Measurements from ENCODE around the gene RARA. TPM values are rescaled to one million over a fixed set of nuclear protein-coding genes. Genes with fewer than 3 reads are reported as not detected.
"Not testable (repeated sequence)": the region's sequence is repeated elsewhere in the genome, so short reads cannot be mapped to it uniquely, and the experiment has no call there.

Gene RARA
- total RNA-seq, 1 experiment from 2014 or later = 25.4 TPM

DNA sequence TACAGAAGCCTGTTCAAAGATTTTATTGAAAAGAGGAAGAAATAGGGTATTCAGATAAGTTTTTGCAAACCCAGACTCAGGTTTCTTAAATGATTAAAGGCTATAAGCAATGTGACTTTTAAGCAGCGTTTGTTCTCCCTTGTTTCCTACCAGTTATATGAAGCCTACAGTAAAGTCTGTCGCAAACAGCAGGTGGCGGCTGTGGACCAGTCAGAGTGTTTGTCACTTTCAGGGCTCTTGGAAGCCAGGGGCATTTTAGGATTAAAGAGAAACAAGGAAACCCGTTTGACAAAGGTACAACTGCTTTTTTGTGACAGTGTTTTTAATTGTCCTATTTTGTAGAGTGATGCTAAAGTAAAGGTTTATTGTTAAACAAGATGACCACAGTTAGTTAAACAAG is 7.7 kb upstream of the RARA start:
- no TSS peak for BruUV-seq (replicated peaks)
- TF ChIP-seq EZH2 (IDR thresholded peaks at IDR 0.05; ENCODE audit: borderline replicate concordance, low read depth, low read length, poor library complexity, severe bottlenecking) = no peak
- TF ChIP-seq, protein P1, sequence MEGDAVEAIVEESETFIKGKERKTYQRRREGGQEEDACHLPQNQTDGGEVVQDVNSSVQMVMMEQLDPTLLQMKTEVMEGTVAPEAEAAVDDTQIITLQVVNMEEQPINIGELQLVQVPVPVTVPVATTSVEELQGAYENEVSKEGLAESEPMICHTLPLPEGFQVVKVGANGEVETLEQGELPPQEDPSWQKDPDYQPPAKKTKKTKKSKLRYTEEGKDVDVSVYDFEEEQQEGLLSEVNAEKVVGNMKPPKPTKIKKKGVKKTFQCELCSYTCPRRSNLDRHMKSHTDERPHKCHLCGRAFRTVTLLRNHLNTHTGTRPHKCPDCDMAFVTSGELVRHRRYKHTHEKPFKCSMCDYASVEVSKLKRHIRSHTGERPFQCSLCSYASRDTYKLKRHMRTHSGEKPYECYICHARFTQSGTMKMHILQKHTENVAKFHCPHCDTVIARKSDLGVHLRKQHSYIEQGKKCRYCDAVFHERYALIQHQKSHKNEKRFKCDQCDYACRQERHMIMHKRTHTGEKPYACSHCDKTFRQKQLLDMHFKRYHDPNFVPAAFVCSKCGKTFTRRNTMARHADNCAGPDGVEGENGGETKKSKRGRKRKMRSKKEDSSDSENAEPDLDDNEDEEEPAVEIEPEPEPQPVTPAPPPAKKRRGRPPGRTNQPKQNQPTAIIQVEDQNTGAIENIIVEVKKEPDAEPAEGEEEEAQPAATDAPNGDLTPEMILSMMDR (conservative IDR thresholded peaks at IDR 0.05; ENCODE audit: low read depth, low read length) = no peak
- ChIA-PET POLR2A (ENCODE audit: low non-redundant PET) (no interaction called here), CTCF (interaction anchor here (1.2 to 4.0 kb wide), 2 partner anchors 16 to 53 kb away, joined by 4 to 16 read pairs; no protein-coding TSS in a partner anchor)
- DNase-seq (ENCODE audit: low spot score) = no peak
- no peaks in the 10 kb centered on the region for H3K27me3 ChIP-seq (replicated peaks; ENCODE audit: insufficient read depth, low read depth, low read length, poor library complexity)
- H3K9me3 ChIP-seq (ENCODE audit: low read depth, low read length, poor library complexity, severe bottlenecking) = no peaks in the 10 kb centered on the region
- H3K4me1 ChIP-seq (ENCODE audit: insufficient read depth, low read length, poor library complexity, severe bottlenecking) = peaks cover 18% of the 10 kb centered on the region
- H3K4me3 ChIP-seq (ENCODE audit: low read depth, low read length, poor library complexity, severe bottlenecking) = no peak overlapping the region
- H3K36me3 ChIP-seq (ENCODE audit: insufficient read depth, low read length, poor library complexity, severe bottlenecking) = peaks cover 33% of the 10 kb centered on the region
- H3K27ac ChIP-seq (ENCODE audit: low read depth, low read length, poor library complexity, severe bottlenecking) = no peak overlapping the region
- intact Hi-C loops (cut with micrococcal nuclease; ENCODE audit: unreplicated experiment) = loop anchor here (10.0 kb wide), 1 partner anchor 113 kb away; the partner anchor contains the start of gene TOP2A

DNA sequence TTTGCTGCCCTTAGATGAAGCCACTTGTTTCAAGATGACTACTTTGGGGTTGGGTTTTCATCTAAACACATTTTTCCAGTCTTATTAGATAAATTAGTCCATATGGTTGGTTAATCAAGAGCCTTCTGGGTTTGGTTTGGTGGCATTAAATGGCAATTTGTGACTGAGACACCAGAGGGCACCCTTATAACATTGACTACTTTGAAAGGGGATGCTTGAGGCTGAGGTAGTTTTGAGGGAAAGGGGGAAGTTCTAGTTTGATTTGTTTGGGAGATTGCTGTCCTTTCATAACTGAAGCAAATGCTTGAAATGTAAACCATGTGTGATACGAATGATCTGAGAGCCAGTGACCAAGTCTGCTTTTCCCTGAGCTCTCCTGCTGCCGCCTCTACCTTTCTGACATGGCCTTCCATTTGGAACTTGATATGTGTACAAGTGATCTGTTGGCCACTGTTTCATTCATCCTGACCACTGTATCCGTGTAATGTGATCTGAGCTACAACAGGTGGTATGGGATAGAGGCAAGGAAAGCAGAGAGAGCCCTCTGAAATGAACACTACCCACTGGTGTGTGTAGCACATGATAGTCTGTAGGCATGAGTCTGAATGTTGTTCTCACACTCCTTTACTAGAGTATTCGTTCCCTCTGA is 5.8 kb upstream of the RARA start:
- intact Hi-C loops (cut with micrococcal nuclease; ENCODE audit: unreplicated experiment) = loop anchor here (1.0 to 10.0 kb wide), 2 partner anchors 52 to 112 kb away; partner anchors contain the start of gene TOP2A
- BruUV-seq (replicated peaks) = no TSS peak
- ChIA-PET CTCF (interaction anchor here (0.6 to 4.0 kb wide), 3 partner anchors 27 to 330 kb away, joined by 3 to 16 read pairs (median 12); no protein-coding TSS in a partner anchor), POLR2A (ENCODE audit: low non-redundant PET) (interaction anchor here (0.6 kb wide), 1 partner anchor 83 kb away, joined by 3 read pairs; no protein-coding TSS in a partner anchor)
- no peaks in the 10 kb centered on the region for H3K9me3 ChIP-seq (ENCODE audit: low read depth, low read length, poor library complexity, severe bottlenecking)
- peak; percentile 67 for DNase-seq (ENCODE audit: low spot score)
- peaks cover 35% of the 10 kb centered on the region for H3K4me1 ChIP-seq (ENCODE audit: insufficient read depth, low read length, poor library complexity, severe bottlenecking)
- peaks cover 24% of the 10 kb centered on the region for H3K36me3 ChIP-seq (ENCODE audit: insufficient read depth, low read length, poor library complexity, severe bottlenecking)
- H3K27ac ChIP-seq (ENCODE audit: low read depth, low read length, poor library complexity, severe bottlenecking) = no peak overlapping the region
- no peaks in the 10 kb centered on the region for H3K27me3 ChIP-seq (replicated peaks; ENCODE audit: insufficient read depth, low read depth, low read length, poor library complexity)
- TF ChIP-seq, protein P1 (conservative IDR thresholded peaks at IDR 0.05; ENCODE audit: low read depth, low read length) = peak; percentile 69
- TF ChIP-seq EZH2 (IDR thresholded peaks at IDR 0.05; ENCODE audit: borderline replicate concordance, low read depth, low read length, poor library complexity, severe bottlenecking) = no peak
- H3K4me3 ChIP-seq (ENCODE audit: low read depth, low read length, poor library complexity, severe bottlenecking) = no peak overlapping the region

DNA sequence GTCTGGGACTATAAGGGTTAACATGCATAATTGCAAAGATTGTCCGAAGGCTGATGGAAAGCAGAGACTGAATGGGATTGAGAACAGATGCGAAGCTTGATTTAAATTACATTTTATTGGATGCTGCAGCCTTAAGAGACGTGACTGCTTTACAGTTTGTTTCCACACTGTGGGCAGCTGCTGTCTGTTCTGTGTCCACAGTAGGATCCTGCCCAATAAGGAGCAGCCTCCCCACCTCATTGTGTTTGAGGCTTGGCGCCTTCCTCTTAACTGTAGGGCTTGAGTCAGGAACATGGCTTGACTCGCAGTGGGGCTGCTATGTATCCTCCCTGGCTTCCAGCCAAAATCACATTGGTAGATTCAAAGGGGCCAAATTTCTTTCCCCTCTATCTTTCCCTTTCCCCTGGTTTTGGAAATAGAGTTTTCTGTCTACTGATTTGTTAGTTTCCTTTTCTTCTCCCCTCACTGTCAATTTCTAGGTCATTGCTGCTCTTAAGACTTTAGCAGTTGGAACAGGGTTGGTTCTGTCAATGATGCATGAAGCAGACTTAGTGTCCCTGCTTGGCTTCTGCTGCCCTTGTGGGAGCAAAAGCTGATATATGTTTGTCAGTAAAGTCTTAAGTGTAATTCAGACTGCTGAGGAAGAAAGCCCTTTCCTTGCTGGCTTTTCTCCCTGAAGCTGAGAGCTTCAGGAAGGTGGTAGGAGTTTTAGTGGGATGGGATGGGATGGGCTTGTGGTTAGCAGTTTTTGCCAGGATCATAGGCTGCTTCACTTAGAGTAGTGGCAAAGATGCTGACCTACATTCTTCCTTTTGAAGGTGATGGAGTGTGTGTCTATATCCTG is 5.0 kb upstream of the RARA start:
- BruUV-seq (replicated peaks) = no TSS peak
- CTCF ChIA-PET = interaction anchor here (0.6 to 4.0 kb wide), 3 partner anchors 27 to 229 kb away, joined by 5 to 16 read pairs (median 12); no protein-coding TSS in a partner anchor

GRCh38 chr17:40304552-40304863 is 4.5 kb upstream of the RARA start:
- BruUV-seq (replicated peaks); DNase-seq (ENCODE audit: low spot score); H3K9me3 ChIP-seq (ENCODE audit: low read depth, low read length, poor library complexity, severe bottlenecking); POLR2A ChIA-PET (ENCODE audit: low non-redundant PET); H3K4me3 ChIP-seq (ENCODE audit: low read depth, low read length, poor library complexity, severe bottlenecking); H3K27me3 ChIP-seq (replicated peaks; ENCODE audit: insufficient read depth, low read depth, low read length, poor library complexity): not testable (repeated sequence)
- peaks cover 47% of the 10 kb centered on the region for H3K4me1 ChIP-seq (ENCODE audit: insufficient read depth, low read length, poor library complexity, severe bottlenecking)
- CTCF ChIA-PET = interaction anchor here (1.0 to 4.0 kb wide), 2 partner anchors 50 to 229 kb away, joined by 5 to 16 read pairs; no protein-coding TSS in a partner anchor
- H3K27ac ChIP-seq (ENCODE audit: low read depth, low read length, poor library complexity, severe bottlenecking) = peak overlapping the region; percentile 23
- peaks cover 21% of the 10 kb centered on the region for H3K36me3 ChIP-seq (ENCODE audit: insufficient read depth, low read length, poor library complexity, severe bottlenecking)
- intact Hi-C loops (cut with micrococcal nuclease; ENCODE audit: unreplicated experiment) = loop anchor here (10.0 kb wide), 1 partner anchor 110 kb away; the partner anchor contains the start of gene TOP2A

More for the DNA sequence above, 5.0 kb upstream of the RARA start:
- H3K27ac ChIP-seq (ENCODE audit: low read depth, low read length, poor library complexity, severe bottlenecking) = peak overlapping the region; percentile 23
- peaks cover 43% of the 10 kb centered on the region for H3K4me1 ChIP-seq (ENCODE audit: insufficient read depth, low read length, poor library complexity, severe bottlenecking)
- TF ChIP-seq, protein P1 (conservative IDR thresholded peaks at IDR 0.05; ENCODE audit: low read depth, low read length) = no peak
- no peak for TF ChIP-seq EZH2 (IDR thresholded peaks at IDR 0.05; ENCODE audit: borderline replicate concordance, low read depth, low read length, poor library complexity, severe bottlenecking)
- H3K36me3 ChIP-seq (ENCODE audit: insufficient read depth, low read length, poor library complexity, severe bottlenecking) = peaks cover 21% of the 10 kb centered on the region
- no peak for DNase-seq (ENCODE audit: low spot score)
- intact Hi-C loops (cut with micrococcal nuclease; ENCODE audit: unreplicated experiment) = loop anchor here (1.0 to 10.0 kb wide), 2 partner anchors 51 to 111 kb away; partner anchors contain the start of gene TOP2A
- H3K9me3 ChIP-seq (ENCODE audit: low read depth, low read length, poor library complexity, severe bottlenecking) = no peaks in the 10 kb centered on the region
- H3K27me3 ChIP-seq (replicated peaks; ENCODE audit: insufficient read depth, low read depth, low read length, poor library complexity) = no peaks in the 10 kb centered on the region
- no peak overlapping the region for H3K4me3 ChIP-seq (ENCODE audit: low read depth, low read length, poor library complexity, severe bottlenecking)
- POLR2A ChIA-PET (ENCODE audit: low non-redundant PET) = no interaction called here

All from A673 (cell line).